ENCODE results near the gene WDR77.

Gene WDR77

DNA sequence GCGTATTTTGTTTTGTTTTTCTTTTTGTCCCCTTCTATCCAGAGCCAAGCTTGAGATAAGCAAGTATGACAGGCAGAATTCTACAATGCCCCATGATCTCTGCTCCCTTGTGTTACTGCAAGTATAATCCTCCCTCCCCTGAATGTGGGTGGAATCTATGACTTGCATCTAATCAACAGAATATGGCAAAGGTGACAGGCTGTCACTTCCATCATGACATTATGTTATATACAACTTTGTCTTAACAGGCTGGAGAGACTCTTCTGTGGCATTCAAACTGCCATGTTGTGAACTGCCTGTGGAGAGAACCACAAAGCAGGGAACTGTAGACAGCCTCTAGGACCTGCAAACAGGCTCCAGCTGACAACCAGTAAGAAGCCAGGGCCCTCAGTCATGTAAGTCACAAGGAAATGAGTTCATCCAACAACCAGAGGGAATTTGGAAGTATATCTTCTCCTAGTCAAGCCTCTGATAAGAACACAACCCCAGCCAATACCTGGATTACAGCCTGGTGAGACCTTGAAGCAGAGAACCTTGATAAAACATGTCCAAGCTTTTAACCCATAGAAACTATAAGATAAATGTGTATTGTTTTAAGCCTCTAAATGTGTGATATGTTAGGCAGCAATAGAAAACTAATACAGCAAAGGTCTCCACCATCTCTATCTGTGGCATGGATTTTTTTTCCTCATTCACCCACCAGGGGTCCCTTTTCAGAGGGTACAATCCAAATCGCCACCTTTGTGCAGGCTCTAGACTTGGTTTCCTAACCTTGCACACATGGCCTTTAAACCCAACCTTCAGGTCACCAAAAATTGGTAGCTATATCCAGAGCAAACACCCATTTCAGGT is 19.0 kb upstream of the WDR77 start:
- no peak for DNase-seq

DNA sequence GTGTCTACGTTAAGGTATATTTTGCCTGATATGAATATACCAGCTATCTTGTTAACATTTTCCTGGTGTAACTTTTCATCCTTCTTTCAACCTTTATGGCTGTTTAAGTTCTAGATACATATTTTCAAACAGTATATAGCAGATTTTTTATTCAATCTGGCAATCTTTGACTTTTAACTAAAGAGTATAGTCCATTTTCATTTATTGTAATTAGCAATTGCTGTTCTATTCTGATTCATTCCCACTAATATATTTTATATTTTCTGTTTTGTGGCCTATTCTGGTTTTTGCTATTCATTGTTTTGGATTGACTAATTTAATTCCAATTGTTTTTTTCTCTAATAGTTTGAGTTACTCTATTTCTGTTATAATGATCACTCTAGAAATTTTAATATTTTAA is 17.4 kb upstream of the WDR77 start:
- DNase-seq, result no peak

DNA sequence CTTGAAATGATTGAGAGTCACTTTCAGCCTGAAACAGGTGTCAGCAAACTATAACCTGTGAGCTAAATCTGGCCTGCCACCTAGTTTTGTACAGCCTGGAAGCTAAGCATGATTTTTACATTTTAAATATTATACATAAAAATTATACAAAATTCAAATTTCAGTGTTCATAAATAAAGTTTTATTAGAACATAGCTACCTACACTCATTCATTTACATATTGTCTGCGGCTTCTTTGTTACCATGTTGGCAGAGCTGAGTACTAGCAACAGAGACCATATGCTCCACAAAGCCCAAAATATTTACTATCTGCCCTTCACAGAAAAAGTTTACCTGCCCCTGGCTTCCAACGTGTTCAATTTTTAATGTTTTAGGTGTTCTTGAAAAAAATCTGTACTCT is 16.7 kb upstream of the WDR77 start:
- no peak for DNase-seq

DNA sequence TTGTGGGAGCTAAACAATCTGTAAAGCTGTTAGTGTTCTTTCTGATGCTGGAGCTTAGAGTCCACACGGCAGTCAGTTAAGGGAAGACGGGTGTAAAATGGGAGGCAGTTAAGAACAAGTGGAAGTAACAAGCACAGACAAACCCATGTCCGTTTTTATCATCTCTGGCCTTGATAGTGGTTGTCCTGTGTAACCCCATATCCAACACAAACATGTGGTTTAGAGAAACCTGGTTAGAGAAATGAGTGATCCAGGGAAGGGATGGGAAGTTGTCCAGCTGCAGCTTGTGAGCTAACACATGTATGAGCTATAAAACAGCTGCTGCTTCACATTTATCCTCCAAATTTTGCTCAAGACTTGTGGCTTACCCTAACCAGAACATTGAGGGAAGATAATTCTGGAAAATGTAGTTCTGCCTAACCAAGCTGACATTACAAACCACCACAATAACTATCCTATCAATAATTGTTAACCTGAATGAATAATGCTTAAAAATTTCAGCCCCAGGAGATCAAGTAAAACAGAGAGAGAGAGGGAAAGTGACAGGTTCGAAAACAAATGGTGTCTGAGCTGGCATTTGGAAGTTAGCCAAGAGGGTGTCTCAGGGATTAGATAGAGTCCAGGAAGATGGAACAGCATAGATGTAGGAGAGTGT is 14.1 kb upstream of the WDR77 start:
- DNase-seq, result no peak

DNA sequence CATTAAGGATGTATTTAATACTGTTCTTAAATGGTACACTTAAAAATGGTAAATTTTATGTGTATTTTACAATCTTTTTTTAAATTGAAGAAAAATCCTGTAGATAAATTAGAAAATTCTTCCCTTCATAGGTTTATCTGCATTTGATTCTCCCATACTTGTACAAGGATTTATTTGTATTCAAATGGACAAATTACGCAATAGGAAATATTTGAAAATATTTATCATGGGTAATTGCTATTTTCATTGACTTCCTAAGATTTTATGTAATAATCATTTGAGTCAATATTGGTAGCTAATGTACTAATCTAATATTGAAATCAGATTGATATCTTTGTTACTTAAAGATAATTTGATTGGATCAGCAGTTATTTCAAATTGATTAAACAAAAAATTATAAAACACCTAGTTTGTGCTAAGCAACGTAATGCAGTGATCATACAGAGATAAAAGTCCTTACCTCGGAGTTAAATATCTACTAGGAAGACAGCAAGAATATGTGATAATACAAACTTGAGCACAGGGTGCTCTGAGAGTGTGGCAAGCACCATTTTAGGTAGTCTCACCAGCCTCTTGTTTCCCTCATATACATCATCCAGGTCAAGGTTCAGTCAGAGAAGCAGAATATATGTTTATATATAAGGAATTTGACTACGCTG is 13.4 kb upstream of the WDR77 start:
- DNase-seq, result no peak

DNA sequence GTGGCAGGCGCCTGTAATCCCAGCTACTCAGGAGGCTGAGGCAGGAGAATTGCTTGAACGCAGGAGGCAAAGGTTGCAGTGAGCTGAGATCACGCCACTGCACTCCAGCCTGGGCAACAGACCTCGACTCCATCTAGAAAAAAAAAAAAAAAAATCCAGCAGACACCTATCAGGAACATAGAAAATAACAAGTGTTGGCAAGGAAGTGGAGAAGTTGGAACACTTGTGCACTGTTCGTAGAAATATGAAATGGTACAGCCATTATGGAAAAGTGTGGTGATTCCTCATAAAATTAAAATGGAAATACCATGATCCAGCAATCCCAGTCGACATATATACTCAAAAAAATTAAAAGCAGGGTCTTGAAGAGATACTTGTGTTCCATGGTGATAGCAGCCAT is 12.7 kb upstream of the WDR77 start:
- no peak for DNase-seq

DNA sequence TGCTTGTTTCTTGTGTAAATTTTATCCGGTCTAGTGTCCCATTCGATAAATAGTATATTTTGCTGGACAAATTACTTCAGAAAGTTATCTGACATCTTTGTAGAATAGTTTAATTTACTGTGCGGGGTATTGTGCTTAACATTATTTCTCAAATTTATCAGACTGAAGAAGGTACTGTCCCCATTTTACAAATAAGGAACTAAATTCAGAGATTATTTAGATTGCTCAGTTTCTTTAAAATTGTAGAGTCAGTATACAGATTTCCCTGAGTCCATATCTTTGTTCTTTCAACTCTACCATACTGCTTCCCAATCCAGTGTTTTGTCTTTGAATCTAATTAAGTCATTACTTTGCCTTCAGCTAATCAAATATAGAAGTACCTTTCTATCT is 6.6 kb upstream of the WDR77 start:
- no peak for DNase-seq

DNA sequence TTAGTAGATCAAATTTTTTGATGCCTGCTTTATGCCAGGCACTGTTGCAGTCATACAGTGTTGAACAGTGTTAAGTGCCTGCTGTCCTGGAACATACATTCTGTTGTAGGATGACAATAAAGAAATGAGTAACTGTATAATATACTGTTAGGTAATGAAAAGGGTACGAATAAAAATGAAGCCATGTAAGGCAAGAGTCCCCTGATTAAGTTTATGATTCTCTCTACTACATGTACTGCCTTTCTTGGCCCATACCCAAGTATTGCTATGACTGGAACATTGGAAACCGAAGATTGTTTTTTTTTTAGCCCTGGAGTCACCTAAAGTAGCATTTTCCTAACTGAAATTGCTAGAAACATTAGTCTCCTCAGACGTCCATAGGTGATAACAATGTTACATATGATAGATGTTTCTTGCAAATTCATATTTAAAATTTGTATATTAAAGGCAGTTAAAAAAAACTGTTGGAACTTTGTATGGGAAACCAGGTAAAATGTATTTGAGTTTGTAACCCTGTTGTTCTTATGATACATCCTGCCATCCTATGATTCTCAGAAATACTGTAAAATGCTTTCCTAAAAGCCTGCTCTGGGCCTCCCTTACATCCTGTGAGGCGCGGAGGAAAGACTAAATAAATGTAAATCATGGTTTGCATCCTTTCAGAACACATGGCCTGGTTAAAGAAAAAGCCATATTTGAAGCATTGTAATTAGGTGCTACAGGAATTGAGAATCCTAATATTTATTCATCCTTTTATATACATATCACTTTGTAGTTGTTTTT is 6.0 kb upstream of the WDR77 start:
- DNase-seq, result no peak

DNA sequence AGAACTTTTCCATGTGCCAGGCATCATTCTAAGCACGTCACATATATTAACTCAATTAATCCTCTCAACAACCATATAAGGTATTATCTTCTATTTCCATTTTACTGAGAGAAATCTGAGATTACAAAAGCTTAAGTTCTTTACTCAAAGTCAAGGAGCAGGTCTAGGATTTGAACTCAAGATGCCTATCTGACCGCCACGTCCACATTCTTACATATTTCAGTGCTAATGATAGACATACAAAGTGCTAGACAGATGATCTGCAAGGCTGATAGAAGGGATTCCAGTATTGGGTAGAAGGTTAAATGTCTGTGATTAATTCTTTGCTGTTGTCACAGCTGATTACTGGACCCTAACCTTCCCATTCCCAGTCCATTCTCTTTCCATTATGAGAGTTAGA is 4.7 kb upstream of the WDR77 start:
- no peak for DNase-seq

DNA sequence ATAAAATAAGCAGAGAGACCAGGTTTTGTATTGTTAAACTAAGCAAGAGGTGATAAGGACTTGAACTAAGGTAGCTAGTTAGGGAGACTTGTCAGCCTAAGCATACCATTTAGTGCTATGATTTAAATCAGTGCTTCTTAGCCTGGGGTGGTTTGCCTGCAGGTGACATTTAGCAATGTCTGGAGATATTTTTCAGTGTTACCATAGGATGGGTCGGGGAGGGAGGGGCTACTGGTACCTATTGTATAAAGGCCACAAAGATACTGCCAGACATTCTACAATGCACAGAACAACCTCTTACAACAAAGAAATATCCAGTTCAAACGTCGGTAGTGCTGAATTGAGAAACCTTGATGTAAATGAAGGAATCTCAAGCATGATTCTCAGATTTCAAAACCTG is 3.5 kb upstream of the WDR77 start:
- no peak for DNase-seq

DNA sequence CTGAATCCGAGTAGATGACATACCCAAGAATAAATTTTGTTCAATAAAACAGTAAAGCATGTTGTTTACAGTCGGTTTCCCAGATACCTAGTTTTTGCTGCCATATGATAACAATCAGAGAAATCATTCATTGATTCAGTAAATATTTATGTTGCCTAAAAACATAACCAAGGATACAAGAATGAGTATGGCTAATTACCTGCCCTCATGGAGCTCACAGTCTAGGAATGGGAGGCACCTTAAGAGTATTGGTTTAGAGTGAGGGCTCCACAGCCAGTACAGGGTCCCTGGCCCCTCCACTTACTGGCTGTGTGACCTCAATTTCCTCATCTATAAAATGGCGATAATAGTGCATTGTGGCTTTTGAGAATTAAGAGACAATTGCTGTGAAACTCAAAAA is 1.1 kb upstream of the WDR77 start:
- no peak for DNase-seq

DNA sequence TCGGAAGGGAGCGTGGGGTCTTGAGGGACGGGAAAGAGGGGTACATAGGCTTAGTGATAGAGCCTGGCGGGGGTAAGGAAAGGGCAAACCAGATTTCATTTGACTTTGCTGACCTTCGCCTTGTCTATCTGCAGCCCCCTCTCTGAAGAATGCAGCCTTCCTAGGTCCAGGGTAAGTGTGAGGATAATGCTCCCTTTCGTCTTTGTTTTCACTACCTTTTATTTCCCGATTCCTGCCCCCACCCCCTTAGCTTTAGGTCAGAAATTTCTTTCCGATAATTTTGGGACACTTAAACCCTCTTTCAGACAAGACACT is 604 bp upstream of the WDR77 start:
- DNase-seq, result no peak

DNA sequence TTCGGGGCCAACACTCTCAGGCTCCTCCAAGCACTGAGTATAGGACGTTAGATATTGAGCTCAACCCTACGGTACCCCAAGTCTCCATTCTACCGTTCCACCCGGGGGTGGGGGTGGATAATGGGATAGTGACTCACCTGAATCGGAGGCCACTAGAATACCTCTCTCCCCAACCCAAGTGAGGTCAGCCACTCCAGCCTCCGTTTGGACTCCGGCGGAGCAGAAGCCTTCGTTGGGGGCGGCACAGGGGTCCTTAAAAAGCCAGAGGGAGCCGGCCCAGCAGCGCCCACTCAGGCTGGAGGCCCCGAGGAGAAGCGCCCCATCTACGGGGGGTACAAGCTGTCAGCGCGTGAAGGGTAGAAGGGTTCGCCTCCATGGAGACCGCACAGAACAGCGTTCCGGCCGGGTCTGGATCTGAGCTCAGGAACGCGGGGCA is 556 bp downstream of the WDR77 start:
- DNase-seq, result no peak

DNA sequence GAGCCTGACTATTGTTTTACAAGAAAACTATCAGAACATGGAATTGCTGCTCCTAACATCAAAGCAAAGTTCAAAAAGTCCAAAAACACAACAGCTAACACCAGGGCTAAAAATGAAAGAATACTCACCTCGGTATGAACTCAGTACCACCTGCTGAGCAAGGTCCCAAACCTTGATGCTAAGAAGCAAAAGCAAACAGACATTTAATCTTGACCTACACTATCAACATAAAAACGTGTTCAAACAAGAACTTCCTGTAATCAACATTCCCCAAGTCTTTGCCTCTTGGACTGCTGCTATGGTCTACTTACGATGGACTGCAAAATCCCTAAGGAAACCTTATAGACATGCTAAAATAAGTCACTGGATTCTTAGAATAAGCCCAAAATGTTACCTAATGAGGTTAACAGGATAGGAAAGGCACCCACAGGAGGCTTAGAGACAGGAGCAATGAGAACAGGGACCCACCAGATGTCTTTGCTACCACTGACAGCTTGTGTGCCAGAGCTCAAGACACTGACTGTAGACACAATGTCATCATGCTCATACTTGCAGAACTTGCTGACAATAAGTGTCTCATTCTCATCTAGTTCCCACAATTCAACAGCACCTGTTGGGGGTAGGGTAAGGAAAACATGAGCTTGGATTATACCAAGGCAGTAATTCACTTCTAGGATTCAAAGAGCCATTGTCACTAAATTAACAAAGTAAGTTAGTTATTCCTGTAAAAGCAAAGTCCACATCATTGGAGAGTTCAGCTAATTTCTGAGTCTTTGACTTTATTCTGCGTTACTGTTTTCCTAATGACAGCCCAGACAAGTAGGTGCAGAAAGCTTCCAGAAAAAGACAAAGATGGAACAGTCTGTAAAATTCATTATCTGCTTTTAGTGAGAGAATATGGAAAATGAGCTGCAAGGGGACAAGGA is 1.8 kb downstream of the WDR77 start:
- DNase-seq, result no peak

DNA sequence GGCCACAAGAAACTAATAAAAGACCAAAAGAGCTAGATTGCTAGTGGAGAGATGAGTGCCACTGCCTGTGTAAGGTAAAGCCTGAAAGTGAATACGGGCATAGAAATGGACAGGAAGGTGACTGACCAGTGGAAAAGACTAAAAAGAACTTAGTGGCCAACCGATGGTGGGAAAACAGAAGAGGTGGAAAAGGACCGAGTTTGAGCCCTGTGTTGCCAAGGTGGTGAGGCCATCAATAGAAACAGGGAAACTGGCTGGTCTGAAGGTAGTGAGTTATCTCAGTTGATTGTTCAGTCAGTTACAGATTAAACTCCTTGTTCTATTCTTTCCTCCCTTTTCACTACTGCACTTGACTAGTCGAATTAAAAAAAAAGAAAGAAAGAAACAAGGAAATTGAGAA is 2.5 kb downstream of the WDR77 start:
- no peak for DNase-seq

DNA sequence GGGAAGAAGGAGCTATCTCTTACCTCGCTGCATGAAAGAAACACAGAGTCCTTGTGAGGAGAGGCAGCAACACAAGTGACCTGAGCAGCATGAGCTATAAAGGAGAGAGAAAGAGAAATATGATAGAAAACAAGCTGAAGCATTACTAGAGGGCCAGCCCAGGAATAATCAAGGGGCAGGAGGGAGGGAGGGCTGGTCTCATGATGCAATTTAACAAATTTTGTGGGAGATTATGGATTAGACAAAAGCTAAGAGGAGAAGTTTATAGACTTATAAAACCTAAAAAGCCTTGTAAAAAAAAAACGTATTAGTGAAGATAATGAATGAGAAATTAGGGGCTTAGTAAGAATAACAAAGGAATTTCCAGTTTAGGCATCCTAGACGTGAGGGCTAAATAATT is 5.0 kb downstream of the WDR77 start:
- no peak for DNase-seq

DNA sequence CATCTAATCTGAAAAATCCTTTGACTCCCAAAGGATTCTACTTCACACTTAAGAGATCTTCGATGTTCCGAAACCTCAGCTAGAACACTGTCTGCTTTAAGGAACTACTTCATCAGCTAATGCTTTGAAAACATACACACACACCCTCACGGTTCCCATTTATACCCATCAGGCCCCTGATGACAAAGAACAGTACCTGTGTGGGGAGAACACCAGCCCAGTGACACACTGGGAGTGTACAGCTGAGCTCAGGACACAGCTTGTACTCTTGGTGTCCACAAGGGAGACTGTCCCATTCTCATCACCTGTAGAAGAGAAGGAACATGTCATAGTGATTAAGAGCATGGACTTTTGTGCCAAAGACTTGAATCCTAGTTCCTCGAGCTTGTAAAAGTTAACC is 6.6 kb downstream of the WDR77 start:
- no peak for DNase-seq

DNA sequence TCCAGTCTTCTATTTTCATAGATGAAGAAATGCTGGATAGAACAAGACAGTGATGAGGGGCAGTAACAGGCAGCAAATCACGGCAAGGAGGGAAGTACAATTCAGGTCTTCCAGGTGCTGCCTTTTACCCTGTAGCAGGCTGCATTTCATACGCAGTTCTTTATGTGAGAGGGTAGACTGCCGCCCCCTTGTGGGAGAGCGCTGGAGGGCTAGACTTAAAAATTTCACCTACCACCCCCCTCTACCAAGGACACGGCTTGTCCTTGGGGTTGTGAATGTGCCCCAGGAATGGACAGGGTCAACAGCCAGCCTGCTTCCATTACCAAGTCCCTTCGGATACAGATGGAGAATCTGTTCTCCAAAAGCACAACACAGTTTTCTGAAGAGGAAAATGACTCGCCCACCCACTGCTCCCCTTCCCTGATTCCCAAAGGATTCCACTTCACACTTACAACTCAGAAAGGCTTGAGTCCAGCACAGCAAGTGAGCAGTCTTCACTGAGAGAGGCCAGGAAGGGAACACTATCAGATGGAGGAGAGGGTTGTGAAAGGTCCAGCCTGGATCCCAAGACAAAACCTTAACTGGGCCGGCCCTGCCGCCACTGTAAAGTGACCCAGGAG is 7.4 kb downstream of the WDR77 start:
- no peak for DNase-seq

DNA sequence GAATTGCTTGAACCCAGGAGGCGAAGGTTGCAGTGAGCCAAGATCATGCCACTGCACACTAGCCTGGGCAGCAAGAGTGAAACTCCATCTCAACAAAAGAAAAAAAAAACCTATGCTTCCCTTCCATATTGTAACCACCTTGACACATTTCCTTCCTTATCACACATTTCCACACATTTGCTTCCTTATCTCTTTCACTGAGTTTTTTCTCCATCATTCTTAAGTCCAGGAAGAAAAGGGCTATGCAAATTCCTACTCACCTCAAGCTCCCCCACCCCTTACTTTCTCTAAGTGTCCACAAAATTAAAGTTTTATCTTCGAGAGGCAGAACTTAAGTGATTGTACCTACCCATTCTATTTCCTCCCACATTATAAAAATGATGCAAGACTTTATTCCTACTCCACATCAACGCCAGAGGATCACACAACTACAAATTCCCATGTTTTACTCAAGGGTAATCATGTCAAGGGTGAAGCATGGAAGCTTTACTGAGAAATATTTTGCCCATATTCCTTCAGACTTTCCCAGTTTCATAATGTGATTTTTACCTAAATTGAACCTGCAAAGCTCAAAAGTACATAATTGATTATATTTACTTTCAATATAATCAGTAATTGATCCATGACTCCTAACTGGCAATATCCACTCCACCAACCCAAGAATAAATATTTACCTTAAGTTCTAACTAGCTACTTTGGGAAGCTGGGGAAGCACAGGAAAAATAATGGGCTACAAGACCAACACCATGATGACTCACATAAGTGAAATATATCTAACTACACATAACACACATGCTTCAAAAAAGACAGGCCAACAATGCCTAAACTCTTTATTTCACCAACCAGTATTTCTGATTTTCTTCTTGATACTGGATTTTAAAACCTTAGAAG is 9.3 kb downstream of the WDR77 start:
- DNase-seq, result no peak

DNA sequence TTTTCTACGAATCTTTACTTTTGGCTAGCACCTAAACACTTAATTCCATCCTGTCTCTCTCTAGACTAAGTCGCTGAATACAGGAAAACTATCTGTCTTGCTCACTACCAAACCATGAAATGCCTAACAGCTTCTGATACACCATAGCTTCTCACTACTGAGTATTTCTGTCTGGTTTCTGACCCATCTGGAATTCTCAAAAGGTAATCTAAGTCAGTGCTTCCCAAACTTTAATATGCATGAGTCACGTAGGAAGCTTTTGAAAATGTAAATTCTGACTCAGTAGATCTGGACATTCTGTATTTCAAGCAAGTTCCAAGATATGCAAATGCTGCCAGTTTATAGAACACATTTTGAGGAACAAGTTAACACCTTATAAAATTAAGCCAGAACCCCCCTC is 12.3 kb downstream of the WDR77 start:
- DNase-seq, result no peak

DNA sequence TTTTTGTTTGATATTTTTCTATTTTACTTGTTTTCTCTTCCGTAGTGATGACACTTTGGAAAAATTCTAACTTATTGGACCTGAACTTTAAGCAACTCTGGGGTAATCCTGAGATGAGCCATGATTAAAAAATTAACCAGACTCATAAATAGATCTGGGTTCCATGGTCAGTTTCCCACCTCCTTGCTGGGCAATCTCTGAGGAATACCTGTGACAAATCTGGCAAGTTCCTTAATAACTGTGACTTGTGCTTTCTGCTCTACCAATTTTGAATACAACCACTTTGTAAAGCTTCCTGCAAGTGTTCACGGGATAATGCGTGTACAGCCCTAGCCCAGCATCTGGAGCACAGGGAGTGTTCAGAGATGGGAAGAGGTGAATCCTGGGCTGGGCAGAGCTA is 24.8 kb downstream of the WDR77 start:
- no peak for DNase-seq
